Kidney capillary endothelial cell (primary cell): Measurements from ENCODE around the gene SNIP1.
"Not testable (repeated sequence)": the region's sequence is repeated elsewhere in the genome, so short reads cannot be mapped to it uniquely, and the experiment has no call there.

ENCODE experiments used
- DNase-seq: peaks from one replicate; pipeline ENCODE4 v3.0.0-alpha.2; 2018; ENCODE audit warnings: low spot score

Gene SNIP1

DNA sequence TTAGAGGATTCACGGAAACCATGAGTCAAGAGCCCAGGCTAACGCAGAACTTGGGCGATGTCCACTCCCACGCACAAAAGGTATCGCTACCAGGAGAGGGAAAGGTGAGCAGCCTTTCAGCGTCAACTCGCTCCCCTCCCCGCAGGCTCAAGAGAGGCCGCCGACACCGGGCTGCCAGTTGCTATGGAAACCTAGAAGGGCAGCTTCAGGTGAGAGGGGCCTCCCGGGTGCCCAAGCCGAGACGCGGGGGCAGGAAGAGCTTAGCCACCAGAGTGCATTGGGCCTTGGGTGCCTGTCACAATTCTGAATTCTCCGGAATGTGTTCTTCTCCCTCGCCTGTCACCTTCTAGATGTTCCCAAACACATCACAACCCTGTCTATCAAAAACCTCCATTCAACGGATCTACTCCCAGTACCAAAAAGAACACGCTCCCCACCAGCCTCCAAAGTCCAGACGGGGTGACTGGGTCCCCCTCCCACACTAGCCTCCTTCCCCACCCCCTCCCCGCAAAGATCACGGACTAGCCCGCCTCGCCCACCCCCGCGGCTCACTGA is 40.2 kb downstream of the SNIP1 start:
- DNase-seq = no peak

DNA sequence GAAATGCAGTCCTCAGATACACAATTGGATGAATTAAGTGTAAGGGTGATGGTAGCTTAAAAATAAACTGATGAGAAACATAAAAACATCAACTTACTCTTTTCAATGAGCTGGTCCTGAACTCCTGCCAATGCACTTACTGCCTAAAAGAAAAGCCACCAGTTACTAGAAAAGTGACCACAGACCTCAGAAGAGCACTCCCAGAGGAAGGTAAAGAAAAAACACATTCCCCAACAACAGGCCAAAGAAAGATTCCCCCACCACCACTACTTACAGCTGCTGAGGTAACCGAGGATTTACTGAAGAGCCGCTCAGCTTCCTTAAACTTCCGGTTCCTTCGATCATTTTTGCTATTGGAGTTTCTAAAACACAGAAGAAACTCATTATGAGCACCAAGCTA is 44.9 kb downstream of the SNIP1 start:
- no peak for DNase-seq

DNA sequence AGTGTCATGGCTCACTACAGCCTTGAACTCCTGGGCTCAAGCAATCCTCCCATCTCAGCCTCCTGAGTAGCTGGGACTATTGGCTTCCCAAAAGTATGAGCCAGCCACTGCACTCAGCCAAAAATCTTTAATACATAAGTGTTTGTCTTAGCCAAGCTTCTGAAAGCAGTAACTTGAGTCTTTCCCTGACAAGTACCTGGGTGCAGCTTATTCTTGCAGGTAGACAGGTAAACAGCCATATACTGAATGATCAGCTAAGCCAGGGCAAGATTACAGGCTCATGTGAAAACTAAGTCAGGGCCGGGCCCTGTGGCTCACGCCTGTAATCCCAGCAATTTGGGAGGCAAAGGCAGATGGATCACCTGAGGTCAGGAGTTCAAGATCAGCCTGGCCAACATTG is 47.4 kb downstream of the SNIP1 start:
- DNase-seq = no peak

DNA sequence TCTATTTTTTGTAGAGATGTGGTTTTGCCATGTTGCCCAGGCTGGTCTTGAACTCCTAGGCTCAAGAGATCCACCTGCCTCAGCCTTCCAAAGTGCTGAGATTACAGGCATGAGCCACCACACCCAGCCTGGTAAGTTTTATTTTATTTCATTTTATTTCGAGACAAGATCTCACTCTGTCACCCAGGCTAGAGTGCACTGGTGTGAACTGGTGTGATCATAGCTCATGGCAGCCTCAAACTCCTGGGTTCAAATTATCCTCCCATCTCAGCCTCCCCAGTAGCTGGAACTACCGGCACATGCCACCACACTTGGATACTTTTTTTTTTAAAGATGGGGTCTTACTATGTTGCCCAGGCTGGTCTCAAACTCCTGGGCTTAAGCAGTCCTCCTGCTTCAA is 51.3 kb downstream of the SNIP1 start:
- not testable (repeated sequence) for DNase-seq

DNA sequence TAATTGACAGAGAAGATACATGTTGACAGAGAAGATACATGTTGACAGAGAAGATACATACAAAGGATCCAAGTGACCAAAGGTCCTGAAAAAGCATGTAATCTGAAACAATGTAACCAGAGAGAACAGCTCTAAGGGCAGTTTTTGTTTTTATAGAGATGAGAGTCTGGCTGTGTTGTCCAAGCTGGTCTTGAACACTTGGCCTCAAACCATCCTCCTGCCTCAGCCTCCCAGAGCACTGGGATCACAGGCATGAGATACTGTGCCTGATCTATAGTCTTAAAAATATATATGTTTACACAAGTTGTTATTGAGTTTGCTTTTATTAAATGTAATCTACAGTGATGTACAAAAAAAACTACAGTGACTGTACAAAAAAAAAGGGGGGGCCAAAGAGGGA is 52.0 kb downstream of the SNIP1 start:
- DNase-seq = no peak

DNA sequence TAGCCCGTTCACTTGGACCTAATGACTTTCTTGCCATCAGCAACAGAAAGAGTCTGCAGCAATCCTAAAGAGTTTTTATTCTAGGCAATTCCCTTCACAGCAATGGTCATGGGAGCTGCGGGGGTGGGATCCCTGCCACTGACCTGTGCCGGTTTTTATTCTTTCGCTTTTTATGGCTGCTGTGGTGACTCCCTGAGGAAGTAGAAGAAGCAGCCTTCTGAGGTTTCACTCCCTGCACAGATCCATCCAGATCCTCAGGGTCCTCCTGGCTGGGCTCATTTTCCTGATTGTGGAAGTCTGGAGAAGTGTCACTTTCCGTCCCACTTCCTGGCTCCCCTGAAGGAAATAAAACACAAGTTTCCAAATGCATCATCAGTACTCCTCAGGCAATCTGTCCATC is 52.4 kb downstream of the SNIP1 start:
- DNase-seq = no peak

DNA sequence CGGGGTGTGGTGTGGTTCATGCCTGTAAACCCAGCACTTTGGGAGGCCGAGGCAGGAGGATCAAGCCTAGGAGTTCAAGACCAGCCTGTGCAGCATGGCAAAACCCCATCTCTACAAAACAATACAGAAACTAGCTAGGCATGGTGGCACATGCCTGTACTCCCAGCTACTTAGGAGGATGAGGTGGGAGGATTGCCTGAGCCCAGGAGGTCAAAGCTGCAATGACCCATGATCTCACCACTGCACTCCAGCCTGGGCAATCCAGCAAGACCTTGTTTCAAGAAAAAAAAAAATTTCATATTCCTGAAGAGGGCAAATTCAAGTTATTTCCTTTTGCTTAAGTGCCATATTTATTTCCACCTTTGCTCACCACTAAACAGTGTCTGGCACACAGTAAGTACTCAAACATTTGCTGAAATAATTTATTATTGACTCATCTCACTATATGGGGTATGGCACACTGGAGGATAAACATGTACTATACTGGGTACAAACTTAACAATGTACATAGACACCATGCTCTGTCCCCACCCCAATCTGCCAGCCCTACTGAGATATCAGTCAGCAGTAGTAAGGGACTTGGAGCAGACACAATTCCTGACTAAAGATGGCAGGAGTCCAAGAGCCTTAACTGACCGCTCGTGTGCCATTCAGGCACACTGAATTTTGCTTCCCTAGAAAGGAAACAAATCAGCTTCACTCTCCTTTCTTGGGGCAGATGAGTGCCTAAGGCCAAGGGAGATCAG is 55.0 kb downstream of the SNIP1 start:
- no peak for DNase-seq

DNA sequence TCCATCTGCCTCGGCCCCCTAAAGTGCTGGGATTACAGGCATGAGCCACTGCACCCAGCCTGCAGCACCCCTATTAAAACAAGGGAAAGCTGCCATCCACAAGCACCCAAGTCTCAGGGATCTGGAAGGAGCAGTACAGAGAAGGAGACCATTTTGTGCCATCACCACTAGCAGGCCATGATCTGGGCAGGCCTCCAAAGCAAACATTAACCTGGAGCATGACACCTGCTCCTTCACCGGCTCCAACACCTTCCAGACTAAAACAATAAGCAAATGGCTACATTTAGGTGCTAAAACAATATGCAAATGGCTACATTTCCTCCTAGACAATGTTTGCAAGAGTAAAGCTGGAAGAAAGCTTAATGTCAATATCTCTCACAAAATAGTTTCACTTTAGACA is 56.3 kb downstream of the SNIP1 start:
- DNase-seq = no peak

DNA sequence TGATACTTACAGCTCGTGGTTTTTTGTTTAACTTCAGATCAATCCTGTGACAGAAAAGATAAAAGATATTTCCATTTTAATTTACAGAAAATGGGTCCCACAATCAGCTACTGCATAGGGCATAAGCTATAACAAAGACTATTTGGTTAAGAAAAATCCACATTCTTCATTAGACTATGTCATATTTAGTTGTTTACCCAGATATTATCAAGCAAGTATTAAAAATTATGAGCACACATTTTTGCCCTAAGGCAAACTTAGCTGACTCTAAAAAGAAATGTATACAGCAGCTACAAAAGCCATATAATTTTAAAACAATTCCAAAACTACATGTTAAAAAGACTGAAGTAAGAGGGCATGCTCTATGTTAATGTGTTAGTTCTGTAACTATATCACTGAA is 58.2 kb downstream of the SNIP1 start:
- DNase-seq = no peak

DNA sequence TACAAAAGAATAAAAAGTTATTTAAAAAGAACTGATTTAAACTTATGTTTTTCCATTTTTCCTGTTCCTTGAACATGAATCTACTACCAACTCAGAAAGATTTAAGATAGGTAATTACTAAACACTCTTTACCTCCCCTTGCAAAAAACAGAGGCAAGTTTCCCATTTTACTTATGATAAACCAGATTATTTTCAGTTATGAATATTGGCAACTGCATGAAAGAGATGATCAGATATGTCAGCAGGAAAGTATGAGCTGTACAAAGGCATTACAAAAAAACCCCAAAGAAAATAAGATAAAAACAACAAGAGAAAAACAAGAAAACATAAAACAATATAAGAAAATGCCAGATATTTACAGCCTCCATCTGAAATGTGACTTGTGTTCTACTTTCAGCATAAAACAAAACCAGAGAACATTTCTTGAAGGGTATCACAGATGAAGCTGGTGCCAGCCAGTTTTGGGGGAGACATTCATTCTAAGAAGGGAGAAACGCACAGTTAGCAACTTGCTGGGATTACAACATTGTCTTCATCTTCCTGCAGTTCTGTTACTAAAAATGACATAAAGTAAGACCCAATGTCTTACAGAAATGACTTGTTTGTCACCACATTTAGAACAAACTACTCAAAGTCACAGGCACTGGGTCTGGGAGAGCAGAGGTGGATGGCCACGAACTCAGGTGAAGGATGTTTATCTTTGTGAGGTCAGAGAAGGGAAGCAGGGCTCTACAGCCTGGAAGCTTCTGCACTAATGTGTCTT is 60.6 kb downstream of the SNIP1 start:
- no peak for DNase-seq

DNA sequence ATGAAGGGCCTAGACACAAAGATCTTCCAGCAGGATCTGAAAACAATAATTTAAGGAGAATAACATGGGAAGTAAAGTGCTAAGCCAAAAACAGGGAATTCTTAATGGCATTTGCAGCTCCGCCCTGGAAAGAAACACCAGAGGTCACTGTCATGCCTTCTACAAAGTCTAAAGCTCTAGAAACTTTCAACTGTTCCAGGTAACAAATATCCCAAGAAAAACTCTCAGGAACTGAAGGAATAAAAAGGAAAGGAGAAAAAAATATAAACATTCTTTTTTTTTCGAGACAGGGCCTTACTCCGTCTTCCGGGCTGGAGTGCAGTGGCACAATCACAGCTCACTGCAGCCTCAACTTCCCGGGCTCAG is 66.5 kb downstream of the SNIP1 start:
- no peak for DNase-seq

DNA sequence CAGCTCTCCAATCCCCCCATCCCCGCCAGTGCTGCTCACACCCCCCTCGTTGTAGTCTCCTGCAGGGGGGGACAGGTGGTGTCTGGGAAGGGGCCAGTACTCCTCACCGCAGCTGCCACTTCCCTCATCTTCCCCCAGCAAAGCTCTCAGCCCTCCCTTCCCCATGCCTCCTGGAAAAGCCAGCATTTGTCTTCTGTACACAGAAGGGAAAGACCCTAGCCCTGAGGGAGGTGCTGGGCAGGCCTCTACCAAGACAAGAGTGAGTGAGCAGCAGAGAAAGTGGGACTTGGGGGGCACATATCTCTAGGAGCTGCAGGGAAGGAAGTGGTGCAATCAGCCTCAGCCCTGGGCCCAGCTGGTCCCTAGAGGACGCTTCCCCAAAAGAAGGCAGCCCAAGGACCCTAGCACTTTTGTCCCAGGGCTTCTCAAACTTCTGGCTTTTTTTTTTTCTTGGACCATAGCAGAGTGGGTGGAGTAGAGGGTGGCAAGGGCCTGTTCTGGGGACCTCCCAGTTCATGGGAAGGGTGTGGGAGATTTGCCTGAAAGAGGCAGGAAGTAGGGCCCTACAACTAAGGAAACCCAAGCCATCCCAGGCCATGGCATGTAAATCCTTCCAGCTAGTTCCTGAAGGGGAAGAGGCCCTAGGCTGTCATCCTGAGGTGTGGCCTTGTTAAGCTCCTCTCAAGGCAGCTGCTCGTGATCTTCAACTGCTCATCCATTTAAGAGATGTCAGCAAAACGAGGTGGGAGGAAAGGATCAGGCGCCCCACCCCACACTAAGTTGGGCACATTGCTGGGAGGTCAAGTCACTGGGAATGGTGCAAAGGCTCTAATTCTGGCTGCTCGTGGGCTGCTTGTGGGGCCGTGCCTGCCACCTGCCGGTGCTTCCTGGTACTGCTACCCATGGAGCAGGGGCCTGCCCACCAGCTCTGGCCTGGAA is 67.1 kb downstream of the SNIP1 start:
- DNase-seq = peak; percentile 73

DNA sequence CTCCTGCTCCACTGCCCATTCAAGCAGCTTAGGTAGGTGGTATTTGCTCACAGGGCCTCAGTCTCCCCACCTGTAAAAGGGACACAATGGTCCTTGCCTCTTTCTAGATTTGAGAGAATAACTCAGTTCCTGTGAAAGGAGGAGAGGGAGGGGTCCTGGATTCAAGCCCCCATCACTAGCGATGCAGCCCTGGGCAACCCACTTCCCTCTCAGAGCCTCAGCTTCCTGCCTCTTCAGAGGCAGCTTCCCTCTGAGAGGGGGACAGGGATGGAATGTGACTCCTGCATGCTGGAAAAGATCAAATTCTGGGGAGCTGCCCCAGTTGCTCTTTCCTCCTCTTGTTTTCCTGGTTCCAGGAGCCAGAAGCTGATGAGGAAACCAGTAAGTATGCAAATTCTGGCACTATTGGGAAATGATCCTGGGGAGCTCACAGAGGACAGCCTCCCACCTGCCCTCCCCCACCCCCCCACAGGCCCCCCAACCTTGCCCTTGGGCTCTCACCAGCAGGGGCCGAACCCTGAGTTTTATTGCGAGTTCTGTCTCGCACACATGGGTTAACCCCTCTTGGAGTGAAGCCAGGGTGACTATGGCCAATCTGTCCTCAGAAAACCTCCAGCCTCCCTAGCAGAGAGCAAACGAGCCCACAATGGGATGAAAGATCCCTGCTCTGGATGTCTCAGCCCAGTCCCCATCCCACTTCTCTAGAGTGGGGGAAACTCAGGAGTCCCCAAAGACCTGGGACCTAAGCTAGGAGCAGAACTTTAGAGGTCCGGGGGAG is 68.0 kb downstream of the SNIP1 start:
- no peak for DNase-seq
